22Rv1 (cell line): ENCODE data around the gene ARHGDIB.

ENCODE experiments used
- ZFX ChIP-seq: fragments of 450-650 bp; IDR thresholded peaks from 2 replicates; pipeline ENCODE4 v1.6.1; 2017; ENCODE audit warnings: antibody characterized with exemption, borderline replicate concordance
- TF ChIP-seq, protein P1 (sequence below): fragments of 450-650 bp; IDR thresholded peaks from 2 replicates; pipeline ENCODE4 v1.5.1; 2017; ENCODE audit warnings: mild to moderate bottlenecking

DNA sequence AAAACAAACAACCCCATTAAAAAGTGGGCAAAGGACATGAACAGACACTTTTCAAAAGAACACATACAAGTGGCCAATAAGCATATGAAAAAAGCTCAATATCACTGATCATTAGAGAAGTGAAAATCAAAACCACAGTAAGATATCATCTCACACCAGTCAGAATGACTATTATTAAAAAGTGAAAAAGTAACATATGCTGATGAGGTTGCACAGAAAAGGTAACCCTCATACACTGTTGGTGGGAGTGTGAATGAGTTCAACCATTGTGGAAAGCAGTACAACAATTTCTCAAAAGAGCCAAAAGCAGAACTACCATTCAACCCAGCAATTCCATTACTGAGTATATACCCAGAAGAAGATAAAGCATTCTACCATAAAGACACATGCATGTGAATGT, 29.7 kb upstream of the ARHGDIB start:
- TF ChIP-seq, protein P1, sequence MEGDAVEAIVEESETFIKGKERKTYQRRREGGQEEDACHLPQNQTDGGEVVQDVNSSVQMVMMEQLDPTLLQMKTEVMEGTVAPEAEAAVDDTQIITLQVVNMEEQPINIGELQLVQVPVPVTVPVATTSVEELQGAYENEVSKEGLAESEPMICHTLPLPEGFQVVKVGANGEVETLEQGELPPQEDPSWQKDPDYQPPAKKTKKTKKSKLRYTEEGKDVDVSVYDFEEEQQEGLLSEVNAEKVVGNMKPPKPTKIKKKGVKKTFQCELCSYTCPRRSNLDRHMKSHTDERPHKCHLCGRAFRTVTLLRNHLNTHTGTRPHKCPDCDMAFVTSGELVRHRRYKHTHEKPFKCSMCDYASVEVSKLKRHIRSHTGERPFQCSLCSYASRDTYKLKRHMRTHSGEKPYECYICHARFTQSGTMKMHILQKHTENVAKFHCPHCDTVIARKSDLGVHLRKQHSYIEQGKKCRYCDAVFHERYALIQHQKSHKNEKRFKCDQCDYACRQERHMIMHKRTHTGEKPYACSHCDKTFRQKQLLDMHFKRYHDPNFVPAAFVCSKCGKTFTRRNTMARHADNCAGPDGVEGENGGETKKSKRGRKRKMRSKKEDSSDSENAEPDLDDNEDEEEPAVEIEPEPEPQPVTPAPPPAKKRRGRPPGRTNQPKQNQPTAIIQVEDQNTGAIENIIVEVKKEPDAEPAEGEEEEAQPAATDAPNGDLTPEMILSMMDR: no peak
- no peak for TF ChIP-seq ZFX
